PC-3 (cell line): ENCODE data around the gene ATP1A2. TPM values are rescaled to one million over a fixed set of nuclear protein-coding genes. Genes with fewer than 3 reads are reported as not detected.

ENCODE experiments used
- ATAC-seq: fragments of 200-7000 bp; cut with Tn5 transposase; 2 replicates; pipeline ENCODE4 v1.9.1; 2020; ENCODE audit warnings: mild to moderate bottlenecking, moderate library complexity
- BruUV-seq: library from RNA; stranded (reverse); fragments of 400-500 nt; replicated peaks from 2 replicates; lab custom pipeline; 2021; lab: Mats Ljungman, UMichigan
- CTCF ChIA-PET: fragments of 300-600 bp; sonication (Branson Sonifier 250); formaldehyde crosslinking; loops from one replicate; lab custom pipeline; 2022; ENCODE audit warnings: antibody characterized with exemption; lab: Charles Lee
- POLR2A ChIA-PET: fragments of 300-600 bp; sonication (Branson Sonifier 250); formaldehyde crosslinking; loops from one replicate; lab custom pipeline; 2022; ENCODE audit warnings: antibody characterized with exemption; ENCODE audit not compliant: unreplicated experiment; lab: Charles Lee
- DNase-seq: peaks from one replicate; pipeline ENCODE4 v3.0.0-alpha.2; 2015
- H2AFZ ChIP-seq: fragments of 300-600 bp; sonication (generic); 2 replicates; pipeline ENCODE4 v1.6.0; 2016; ENCODE audit warnings: antibody characterized with exemption, low read length
- H3F3A ChIP-seq: fragments of 300-600 bp; sonication (generic); one replicate; pipeline ENCODE4 v1.6.0; 2017; ENCODE audit warnings: antibody characterized with exemption, low read length, control low read depth, mild to moderate bottlenecking; ENCODE audit not compliant: unreplicated experiment
- H3K27ac ChIP-seq: fragments of 300-600 bp; sonication (generic); 2 replicates; pipeline ENCODE4 v1.5.1; 2016; ENCODE audit warnings: mild to moderate bottlenecking, low read length
- H3K27me3 ChIP-seq: fragments of 300-600 bp; sonication (generic); 2 replicates; pipeline ENCODE4 v1.6.1; 2016; ENCODE audit warnings: low read length, mixed read lengths
- H3K36me3 ChIP-seq: fragments of 300-600 bp; sonication (generic); 2 replicates; pipeline ENCODE4 v1.6.1; 2016; ENCODE audit warnings: low read depth, mixed run types, low read length, mixed read lengths
- H3K4me1 ChIP-seq: fragments of 300-600 bp; sonication (generic); 2 replicates; pipeline ENCODE4 v1.5.1; 2016; ENCODE audit warnings: low read length; ENCODE audit not compliant: insufficient read depth
- H3K4me2 ChIP-seq: fragments of 300-600 bp; sonication (generic); 2 replicates; pipeline ENCODE4 v1.6.0; 2016; ENCODE audit warnings: low read length
- H3K4me3 ChIP-seq: fragments of 300-600 bp; sonication (generic); 2 replicates; pipeline ENCODE4 v1.5.1; 2016; ENCODE audit warnings: mild to moderate bottlenecking, low read length, mixed read lengths
- H3K79me2 ChIP-seq: fragments of 300-600 bp; sonication (generic); 2 replicates; pipeline ENCODE4 v1.6.1; 2017; ENCODE audit warnings: low read length, mixed read lengths
- H3K9ac ChIP-seq: fragments of 300-600 bp; sonication (generic); 2 replicates; pipeline ENCODE4 v1.6.0; 2016; ENCODE audit warnings: mild to moderate bottlenecking, low read length
- H3K9me2 ChIP-seq: fragments of 300-600 bp; sonication (generic); replicated peaks from 2 replicates; pipeline ENCODE4 v1.6.1; 2016; ENCODE audit warnings: mixed run types, low read length, mixed read lengths
- H3K9me3 ChIP-seq: fragments of 300-600 bp; sonication (generic); 2 replicates; pipeline ENCODE4 v1.6.1; 2016; ENCODE audit warnings: low read length, mixed read lengths
- H4K20me1 ChIP-seq: fragments of 300-600 bp; sonication (generic); 2 replicates; pipeline ENCODE4 v1.6.1; 2016; ENCODE audit warnings: low read length, mixed read lengths
- EZH2 ChIP-seq: fragments of 300-600 bp; sonication (generic); IDR thresholded peaks from one replicate; pipeline ENCODE4 v1.6.1; 2017; ENCODE audit warnings: antibody characterized with exemption, mild to moderate bottlenecking, low read length; ENCODE audit not compliant: unreplicated experiment
- EZH2phosphoT487 ChIP-seq: fragments of 300-600 bp; sonication (generic); IDR thresholded peaks from 2 replicates; pipeline ENCODE4 v1.6.1; 2018; ENCODE audit warnings: mild to moderate bottlenecking, antibody characterized with exemption, low read length, borderline replicate concordance
- intact Hi-C: fragments of 100-400 bp; cut with micrococcal nuclease; formaldehyde crosslinking; loops from 2 replicates; pipeline ENCODE4 v1.9.0; 2023
- total RNA-seq: library from RNA; depleted of rRNA; stranded (reverse); fragments of >200 nt; gene quantifications from 2 replicates; pipeline ENCODE4 v1.2.3, GENCODE V29; 2014
- TF ChIP-seq, protein P1 (sequence below): fragments of 300-600 bp; sonication (generic); conservative IDR thresholded peaks from 2 replicates; pipeline ENCODE4 v1.5.1; 2017; ENCODE audit warnings: antibody characterized with exemption, low read depth, mild to moderate bottlenecking, low read length

ATP1A2 gene
- total RNA-seq, 1 experiment from 2014 or later: not detected

DNA sequence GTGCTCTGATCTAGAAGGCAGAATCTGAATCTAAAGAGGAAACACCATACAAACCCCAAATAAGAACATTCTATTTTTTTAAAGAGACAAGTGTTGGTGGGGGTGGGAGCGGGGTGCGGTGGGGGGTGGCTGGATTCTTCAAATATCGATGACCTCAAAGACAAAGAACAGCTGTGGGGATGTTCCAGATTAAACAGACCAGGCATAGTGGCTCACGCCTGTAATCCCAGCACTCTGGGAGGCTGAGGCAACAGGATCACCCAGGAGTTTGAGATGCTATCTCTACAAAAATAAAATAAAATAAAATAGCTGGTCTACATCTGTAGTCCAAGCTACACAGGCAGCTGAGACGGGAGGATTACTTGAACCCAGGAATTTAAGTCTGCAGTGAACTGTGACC, 40.8 kb downstream of the ATP1A2 start:
- no TSS peak for BruUV-seq

DNA sequence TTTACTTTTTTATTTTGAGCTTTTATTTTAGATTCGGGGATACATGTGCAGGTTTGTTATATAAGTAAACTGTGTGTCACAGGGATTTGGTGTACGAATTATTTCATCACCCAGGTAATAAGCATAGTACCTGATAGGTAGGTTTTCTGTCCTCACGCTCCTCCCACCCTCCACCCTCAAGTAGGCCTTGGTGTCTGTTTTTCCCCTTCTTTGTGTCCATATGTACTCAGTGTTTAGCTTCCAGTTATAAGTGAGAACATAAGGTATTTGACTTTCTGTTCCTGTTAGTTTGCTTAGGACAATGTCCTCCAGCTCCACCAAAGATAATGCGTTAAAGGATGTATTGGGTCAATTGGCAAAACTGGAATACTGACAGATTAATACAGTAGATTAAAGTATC, 41.6 kb downstream of the ATP1A2 start:
- Histone ChIP-seq H3K4me1 (peaks cover 11% of the 10 kb centered on the region; the same call in 1 of the 2 replicates), H2AFZ (no peak overlapping the region), H3K9me2 (no peaks in the 10 kb centered on the region), H3K27me3 (no peaks in the 10 kb centered on the region), H3K4me2 (no peak overlapping the region), H4K20me1 (no peaks in the 10 kb centered on the region), H3K4me3 (no peak overlapping the region), H3K9me3 (no peaks in the 10 kb centered on the region), H3K79me2 (no peaks in the 10 kb centered on the region), H3K27ac (no peak overlapping the region), H3K36me3 (no peaks in the 10 kb centered on the region), H3F3A (no peaks in the 10 kb centered on the region), H3K9ac (no peak overlapping the region)
- ChIA-PET POLR2A (no interaction called here), CTCF (no interaction called here)
- ATAC-seq (no peak), DNase-seq (no peak)
- TF ChIP-seq, protein P1, sequence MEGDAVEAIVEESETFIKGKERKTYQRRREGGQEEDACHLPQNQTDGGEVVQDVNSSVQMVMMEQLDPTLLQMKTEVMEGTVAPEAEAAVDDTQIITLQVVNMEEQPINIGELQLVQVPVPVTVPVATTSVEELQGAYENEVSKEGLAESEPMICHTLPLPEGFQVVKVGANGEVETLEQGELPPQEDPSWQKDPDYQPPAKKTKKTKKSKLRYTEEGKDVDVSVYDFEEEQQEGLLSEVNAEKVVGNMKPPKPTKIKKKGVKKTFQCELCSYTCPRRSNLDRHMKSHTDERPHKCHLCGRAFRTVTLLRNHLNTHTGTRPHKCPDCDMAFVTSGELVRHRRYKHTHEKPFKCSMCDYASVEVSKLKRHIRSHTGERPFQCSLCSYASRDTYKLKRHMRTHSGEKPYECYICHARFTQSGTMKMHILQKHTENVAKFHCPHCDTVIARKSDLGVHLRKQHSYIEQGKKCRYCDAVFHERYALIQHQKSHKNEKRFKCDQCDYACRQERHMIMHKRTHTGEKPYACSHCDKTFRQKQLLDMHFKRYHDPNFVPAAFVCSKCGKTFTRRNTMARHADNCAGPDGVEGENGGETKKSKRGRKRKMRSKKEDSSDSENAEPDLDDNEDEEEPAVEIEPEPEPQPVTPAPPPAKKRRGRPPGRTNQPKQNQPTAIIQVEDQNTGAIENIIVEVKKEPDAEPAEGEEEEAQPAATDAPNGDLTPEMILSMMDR: no peak
- no peak for TF ChIP-seq EZH2phosphoT487
- TF ChIP-seq EZH2: no peak
- BruUV-seq: no TSS peak
- intact Hi-C loops: no loop called here

More for the DNA sequence above, 40.8 kb downstream of the ATP1A2 start:
- no peaks in the 10 kb centered on the region for H3K79me2 ChIP-seq
- DNase-seq (no peak), ATAC-seq (no peak)
- H4K20me1 ChIP-seq: no peaks in the 10 kb centered on the region
- no peaks in the 10 kb centered on the region for H3F3A ChIP-seq
- H3K27me3 ChIP-seq: no peaks in the 10 kb centered on the region
- no peaks in the 10 kb centered on the region for H3K9me2 ChIP-seq
- H3K9ac ChIP-seq: no peak overlapping the region
- H3K27ac ChIP-seq: no peak overlapping the region
- intact Hi-C loops: no loop called here
- peaks cover 11% of the 10 kb centered on the region; the same call in 1 of the 2 replicates for H3K4me1 ChIP-seq
- POLR2A ChIA-PET: no interaction called here
- H3K4me2 ChIP-seq: no peak overlapping the region
- no peak for TF ChIP-seq EZH2
- TF ChIP-seq, protein P1: no peak
- no peaks in the 10 kb centered on the region for H3K9me3 ChIP-seq
- H3K4me3 ChIP-seq: no peak overlapping the region
- no peaks in the 10 kb centered on the region for H3K36me3 ChIP-seq
- CTCF ChIA-PET: no interaction called here
- no peak overlapping the region for H2AFZ ChIP-seq

DNA sequence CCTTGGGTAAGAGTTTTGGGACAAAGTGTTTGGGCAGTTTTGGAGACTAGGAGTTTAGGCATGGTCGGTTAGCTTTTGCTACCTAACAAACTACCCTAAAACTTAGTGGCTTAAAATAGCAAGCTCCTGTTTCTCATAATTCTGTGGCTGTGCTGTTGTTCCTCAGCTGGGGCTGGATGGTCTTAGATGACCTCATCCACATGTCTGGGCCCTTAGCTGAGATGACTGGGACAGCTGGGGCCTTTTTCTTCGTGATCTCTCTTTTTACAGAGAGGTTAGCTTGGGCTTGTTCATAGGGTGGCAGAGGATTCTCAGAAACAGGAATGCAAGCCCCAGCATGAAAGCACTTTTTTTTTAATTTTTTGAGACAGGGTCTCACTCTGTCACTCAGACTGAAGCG, 42.5 kb downstream of the ATP1A2 start:
- intact Hi-C loops: no loop called here
- ChIA-PET POLR2A (no interaction called here), CTCF (no interaction called here)
- Histone ChIP-seq H3F3A (no peaks in the 10 kb centered on the region), H3K9me3 (no peaks in the 10 kb centered on the region), H3K4me3 (no peak overlapping the region), H3K27me3 (no peaks in the 10 kb centered on the region), H3K27ac (no peak overlapping the region), H3K4me1 (peaks cover 11% of the 10 kb centered on the region; the same call in 1 of the 2 replicates), H3K4me2 (no peak overlapping the region), H3K36me3 (no peaks in the 10 kb centered on the region), H3K9me2 (no peaks in the 10 kb centered on the region), H3K9ac (no peak overlapping the region), H2AFZ (no peak overlapping the region), H3K79me2 (no peaks in the 10 kb centered on the region), H4K20me1 (no peaks in the 10 kb centered on the region)
- TF ChIP-seq, protein P1: no peak
- TF ChIP-seq EZH2phosphoT487: no peak
- TF ChIP-seq EZH2: no peak
- no peak for DNase-seq
- no TSS peak for BruUV-seq
- ATAC-seq: no peak
